HTR-8/SVneo (cell line): ENCODE measurements around the gene AKAP1.
A peak's percentile ranks its signal among the peaks of the same experiment; 100 is the strongest.

Source experiments
- DNase-seq: peaks from one replicate; pipeline ENCODE4 v3.0.0; 2011; ENCODE audit warnings: low spot score, mixed read lengths; ENCODE audit not compliant: insufficient read length
- FAIRE-seq: peaks from 2 replicates; lab custom pipeline; 2011; peaks lifted over from hg19 to GRCh38; lab: Jason Lieb, UNC

Gene AKAP1

GRCh38 chr17:57124053-57124452 is 39.0 kb downstream of the AKAP1 start:
- FAIRE-seq: peak; percentile 9
- no peak for DNase-seq

DNA sequence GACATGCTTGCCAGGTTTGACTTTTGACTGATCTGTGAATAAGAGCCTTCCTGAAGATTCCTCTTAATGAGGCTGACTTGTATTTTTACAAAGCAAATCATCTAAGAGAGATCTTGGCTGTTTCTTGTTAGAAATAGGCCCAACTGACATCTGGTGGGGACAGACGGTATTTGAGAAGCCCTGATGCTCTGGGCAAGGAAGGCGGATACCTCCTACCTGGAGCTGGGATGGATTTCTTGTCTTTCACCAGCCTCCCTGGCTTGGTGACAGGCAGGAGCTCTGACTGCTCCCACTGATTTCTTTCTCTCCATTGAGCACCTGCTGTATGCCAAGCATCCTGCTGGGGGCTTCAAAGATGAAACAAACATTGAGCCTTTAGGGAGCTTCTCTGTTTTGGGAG is 40.4 kb downstream of the AKAP1 start:
- FAIRE-seq (no peak), DNase-seq (no peak)

- FAIRE-seq (no peak), DNase-seq (no peak)
These were observed 40.8 kb downstream of the AKAP1 start for GRCh38 chr17:57125866-57126265.

DNA sequence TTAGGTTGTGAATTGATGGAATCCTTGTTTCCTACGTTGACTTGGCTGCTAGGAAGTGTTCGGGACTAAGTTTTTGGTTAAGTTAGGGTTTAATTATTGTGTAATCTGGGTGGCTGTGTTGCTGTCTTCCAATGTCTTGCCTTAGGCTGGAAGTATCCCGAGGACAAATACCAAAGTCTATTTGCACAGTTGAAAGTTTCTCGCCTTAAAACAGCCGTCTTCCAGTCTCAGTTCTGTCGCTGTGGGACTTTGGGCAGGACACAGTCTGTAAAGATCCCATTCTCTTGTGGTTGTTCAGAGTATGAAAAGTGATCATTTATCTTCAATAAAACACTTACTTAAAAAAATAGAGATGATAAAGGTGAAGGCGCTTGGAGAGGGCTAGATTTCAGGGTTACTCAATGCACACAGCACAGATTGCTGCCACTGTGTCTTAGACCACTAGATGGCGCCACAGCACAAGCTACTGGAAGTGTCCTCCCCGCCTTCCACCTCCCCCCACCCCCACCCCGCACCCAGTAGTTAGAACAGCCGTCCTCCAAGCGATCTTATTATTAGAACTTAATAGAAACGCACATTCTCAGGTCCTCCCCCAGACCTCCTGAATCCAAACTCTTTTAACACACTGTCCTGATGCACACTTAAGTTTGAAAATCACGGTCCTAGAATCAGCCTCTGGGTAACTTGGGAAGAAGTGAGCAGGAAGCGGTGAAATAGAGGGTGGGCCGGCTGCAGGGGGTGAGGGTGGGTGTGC is 45.8 kb downstream of the AKAP1 start:
- peak; percentile 97 for DNase-seq
- FAIRE-seq: peak; percentile 96

DNA sequence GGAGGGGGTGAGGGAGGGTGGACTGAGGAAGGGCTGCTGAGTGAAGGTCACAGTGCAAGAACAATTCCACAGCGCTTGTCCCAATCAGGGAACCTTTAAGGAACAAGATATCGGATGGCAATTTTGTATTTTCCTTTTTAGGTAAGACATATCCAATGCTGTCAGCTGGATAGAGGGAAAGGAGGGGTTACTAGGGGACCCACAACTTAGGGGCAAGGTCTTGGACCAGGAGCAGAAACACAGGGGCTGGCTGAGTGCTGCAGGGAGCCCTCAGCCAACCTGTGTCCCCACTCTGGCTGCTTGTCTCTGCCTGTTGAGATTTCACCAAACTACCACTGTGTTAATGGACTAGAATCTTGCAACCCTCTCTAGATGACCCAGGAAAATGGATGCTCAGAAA is 47.6 kb downstream of the AKAP1 start:
- FAIRE-seq: peak; percentile 26
- no peak for DNase-seq

GRCh38 chr17:57133486-57133885 is 48.4 kb downstream of the AKAP1 start:
- FAIRE-seq: no peak

DNA sequence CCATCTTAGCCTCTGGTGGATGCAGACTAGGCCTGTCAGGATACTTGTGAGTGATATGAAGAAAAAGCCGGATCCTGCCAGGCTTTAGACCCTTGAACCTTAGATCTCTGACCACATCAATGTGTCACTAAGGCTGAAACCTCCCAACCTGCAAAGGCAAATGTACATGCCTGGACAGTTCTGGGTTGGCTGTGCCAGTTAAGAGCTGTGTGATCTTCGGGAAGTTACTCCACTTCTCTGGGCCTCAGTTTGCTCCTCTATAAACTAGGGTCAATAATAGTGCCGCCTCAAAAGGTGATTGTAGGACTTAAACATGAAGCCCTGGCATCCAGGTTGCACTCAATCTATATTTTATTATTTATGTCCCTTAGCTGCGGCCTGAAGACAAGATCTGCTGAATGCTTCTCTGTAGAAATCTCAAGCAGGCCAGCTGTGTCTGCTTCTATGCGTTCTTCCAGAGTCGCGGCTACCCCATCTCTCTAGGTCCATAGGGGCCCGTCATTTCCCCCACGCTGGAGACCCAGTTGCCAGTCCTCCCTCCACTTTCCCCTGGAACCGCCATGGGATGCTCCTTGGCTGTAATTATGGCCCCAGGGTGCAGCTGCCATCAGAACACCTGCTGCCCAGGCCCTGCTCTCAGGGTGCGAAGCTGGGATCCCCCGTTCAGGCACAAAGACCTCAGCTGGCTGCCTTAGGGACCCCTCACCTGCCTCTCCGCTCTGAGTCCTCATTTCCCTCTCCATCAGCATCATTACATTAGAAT is 50.2 kb downstream of the AKAP1 start:
- no peak for FAIRE-seq
- no peak for DNase-seq

More at GRCh38 chr17:57133486-57133885, 48.4 kb downstream of the AKAP1 start:
- no peak for DNase-seq

- DNase-seq: no peak
- no peak for FAIRE-seq
These were observed 50.8 kb downstream of the AKAP1 start for GRCh38 chr17:57135789-57136291.

DNA sequence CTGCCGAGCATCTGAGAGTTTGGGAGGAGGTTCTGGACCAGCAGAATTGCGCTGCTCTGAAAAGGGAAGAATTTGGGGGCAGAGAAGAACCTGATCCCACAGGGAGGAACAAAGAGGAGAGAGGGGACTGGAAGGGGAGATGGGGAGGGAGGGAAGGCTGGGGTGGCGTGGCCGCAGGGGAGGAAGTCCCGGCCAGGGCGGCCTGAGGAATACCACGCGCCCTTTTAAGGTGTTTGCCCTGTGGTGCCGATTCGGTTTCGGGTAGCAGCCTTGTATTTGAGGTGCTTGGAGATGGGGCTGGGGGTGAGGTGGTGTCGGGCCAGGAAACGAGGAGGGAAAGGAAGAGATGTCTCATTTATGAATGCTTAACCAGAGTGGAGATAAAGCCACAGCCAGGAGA is 51.3 kb downstream of the AKAP1 start:
- DNase-seq (no peak), FAIRE-seq (no peak)

DNA sequence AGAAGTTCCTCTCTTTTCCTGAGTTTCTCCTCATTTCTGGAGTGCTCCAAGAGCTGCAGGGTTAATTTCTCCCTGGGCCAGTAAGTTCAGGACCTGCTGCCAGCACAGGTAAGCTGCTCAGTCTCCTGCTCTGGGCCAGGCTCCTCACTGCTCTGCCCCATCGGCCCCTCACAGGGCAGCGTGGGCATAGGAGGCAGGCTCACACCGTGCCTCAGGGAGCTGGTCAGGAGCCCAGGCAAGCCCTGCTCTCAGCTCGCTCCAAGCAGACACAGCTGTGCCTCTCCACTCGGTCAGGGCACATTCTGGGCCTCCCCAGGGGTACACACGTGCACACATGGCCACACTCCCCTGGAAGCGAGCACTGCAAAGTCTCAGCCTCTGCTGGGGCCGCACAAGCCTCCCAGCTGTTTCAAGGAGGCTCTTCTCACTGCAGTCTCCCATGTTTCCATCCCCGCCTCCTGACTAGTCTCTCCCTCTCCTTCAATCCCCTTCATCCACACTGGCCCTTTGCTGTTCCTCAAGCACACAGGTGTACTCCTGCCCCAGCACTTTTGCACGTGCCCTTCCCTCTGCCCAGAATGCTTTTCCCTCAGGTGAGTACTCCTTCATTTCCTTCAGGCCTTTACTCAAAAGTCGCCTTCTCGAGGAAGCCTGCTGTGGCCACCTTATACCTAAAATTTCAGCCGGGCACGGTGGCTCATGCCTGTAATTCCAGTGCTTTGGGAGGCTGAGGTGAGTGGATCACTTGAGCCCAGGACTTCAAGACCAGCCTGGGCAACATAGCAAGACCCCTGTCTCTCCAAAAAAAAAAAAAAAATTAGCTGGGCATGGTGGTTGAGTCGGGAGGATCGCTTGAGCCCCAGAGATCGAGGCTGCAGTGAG is 53.2 kb downstream of the AKAP1 start:
- DNase-seq (no peak), FAIRE-seq (peak; percentile 13)

GRCh38 chr17:57138956-57139576 is 54.0 kb downstream of the AKAP1 start:
- DNase-seq: peak; percentile 45
- peak; percentile 54 for FAIRE-seq

DNA sequence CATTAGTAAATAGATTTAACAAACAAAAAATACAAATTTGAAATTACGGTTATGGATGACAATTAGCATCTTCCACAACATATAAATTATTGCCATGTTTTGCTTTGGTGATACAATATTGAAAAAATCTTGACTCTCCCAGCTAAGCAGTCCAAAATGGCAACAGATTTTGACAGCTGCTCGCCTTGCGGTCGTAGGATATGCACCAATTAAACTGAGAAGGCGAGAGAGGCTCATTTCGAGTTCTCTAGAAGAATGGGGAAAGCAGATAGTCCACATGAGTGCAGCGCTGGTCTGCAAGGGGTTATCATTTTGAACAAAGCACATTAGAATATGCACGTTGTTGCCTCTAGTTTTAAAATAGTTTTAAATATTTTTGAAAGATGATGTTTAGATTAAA is 55.3 kb downstream of the AKAP1 start:
- DNase-seq (no peak), FAIRE-seq (no peak)

DNA sequence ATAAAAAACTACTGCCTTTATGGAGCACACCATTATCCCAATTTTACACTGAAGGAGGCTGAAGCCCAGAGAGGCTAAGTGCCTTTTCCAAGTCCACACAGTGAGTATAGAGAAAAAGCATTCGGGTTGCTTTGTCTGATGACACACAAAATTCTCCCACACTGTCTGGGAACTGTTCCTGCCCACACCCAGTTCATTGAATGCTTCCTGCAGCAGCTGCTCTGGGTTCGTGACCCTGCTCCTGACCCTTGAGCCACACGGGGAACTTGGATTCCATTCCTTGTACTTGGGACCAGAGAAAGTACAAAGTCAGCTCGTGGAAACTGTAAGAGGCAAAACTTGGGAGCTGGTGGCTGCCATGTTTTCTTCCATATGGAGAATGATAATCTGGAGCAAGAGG is 57.9 kb downstream of the AKAP1 start:
- FAIRE-seq (no peak), DNase-seq (no peak)

DNA sequence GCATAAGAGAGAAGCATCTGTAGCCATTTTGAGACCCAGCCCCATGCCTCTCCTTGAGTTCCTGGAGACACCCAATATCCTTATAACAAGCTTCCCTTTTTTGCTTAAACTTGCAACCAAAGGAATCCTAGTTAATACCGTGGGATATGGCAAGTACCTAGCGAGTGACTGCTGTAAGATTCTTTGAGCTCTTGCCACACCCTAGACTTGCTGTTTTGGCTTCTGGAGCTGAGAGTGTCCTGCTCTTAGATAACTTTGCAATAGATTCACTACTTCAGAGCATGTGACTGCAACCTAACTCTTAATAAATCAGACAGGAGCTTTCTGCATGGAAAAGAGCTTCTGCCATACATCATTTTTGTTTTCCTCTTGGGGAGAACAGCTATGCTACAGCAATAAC is 58.3 kb downstream of the AKAP1 start:
- FAIRE-seq: no peak

GRCh38 chr17:57143919-57144318 is 58.9 kb downstream of the AKAP1 start:
- no peak for FAIRE-seq
- DNase-seq: no peak

More for the DNA sequence above, 58.3 kb downstream of the AKAP1 start:
- DNase-seq: no peak

DNA sequence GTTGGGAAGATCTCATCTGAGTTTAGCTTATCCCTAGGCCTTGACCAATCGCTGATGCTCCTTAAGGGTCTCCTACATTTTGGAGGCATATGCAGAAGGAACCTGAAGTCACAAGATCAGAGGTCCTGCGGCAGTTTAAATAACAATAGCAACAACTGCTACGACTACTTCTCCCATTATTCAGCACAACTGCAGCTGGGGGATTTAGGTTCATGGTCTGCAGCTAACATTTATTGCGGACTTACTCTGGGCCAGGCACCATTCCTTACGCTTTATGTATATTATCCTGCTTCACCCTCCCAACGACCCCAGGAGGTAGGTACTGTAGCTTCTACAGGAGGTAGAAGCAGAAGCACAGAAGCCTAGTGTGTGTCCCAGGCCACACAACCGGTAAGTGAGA is 59.5 kb downstream of the AKAP1 start:
- DNase-seq (no peak), FAIRE-seq (no peak)

GRCh38 chr17:57145347-57145746 is 60.3 kb downstream of the AKAP1 start:
- no peak for DNase-seq
- FAIRE-seq: no peak

DNA sequence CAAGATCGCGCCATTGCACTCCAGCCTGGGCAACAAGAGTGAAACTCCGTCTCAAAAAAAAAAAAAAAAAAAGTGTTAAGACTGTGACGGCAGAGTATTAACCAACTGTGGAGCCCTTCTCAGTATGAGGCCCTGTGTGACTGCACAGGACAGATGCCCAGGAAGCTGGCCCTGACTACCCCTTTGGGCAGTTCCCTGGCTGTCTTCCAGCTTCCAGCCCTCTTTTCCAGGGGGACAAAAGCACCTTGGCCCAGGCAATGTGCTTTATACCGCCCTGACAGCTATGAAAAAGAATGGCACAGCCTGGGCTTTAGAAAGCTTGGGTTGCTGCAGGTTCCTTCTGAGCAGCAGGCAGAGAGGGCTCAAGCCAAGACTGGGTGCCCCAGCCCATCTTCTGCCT is 61.2 kb downstream of the AKAP1 start:
- DNase-seq (no peak), FAIRE-seq (no peak)

- DNase-seq (no peak), FAIRE-seq (no peak)
These were observed 66.8 kb downstream of the AKAP1 start for GRCh38 chr17:57151798-57152197.

- FAIRE-seq (peak; percentile 54), DNase-seq (no peak)
These were observed 68.0 kb downstream of the AKAP1 start for GRCh38 chr17:57152967-57153528.
